ENCODE data around the gene COL6A1. TPM values are rescaled to one million over a fixed set of nuclear protein-coding genes. Genes with fewer than 3 reads are reported as not detected.
"Not testable (repeated sequence)": the region's sequence is repeated elsewhere in the genome, so short reads cannot be mapped to it uniquely, and the experiment has no call there.

The COL6A1 gene
- total RNA-seq, 1 donor from 2014 or later, result 12.6 TPM

GRCh38 chr21:46003575-46004007 is 22.0 kb downstream of the COL6A1 start:
- no peaks in the 10 kb centered on the region for H4K20me1 ChIP-seq (ENCODE audit: low read depth)
- DNase-seq (ENCODE audit: low spot score), result no peak
- TF ChIP-seq, protein P1, sequence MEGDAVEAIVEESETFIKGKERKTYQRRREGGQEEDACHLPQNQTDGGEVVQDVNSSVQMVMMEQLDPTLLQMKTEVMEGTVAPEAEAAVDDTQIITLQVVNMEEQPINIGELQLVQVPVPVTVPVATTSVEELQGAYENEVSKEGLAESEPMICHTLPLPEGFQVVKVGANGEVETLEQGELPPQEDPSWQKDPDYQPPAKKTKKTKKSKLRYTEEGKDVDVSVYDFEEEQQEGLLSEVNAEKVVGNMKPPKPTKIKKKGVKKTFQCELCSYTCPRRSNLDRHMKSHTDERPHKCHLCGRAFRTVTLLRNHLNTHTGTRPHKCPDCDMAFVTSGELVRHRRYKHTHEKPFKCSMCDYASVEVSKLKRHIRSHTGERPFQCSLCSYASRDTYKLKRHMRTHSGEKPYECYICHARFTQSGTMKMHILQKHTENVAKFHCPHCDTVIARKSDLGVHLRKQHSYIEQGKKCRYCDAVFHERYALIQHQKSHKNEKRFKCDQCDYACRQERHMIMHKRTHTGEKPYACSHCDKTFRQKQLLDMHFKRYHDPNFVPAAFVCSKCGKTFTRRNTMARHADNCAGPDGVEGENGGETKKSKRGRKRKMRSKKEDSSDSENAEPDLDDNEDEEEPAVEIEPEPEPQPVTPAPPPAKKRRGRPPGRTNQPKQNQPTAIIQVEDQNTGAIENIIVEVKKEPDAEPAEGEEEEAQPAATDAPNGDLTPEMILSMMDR (IDR thresholded peaks at IDR 0.05), result no peak
- TF ChIP-seq EZH2 (IDR thresholded peaks at IDR 0.05) (no peak), EZH2phosphoT487 (IDR thresholded peaks at IDR 0.05) (no peak)

GRCh38 chr21:46004168-46004861 is 22.7 kb downstream of the COL6A1 start:
- Mint-ChIP-seq H3K36me3 (peaks cover 9% of the 10 kb centered on the region), H3K9me3 (peaks cover 2% of the 10 kb centered on the region), H3K4me1 (peaks cover 6% of the 10 kb centered on the region), H3K27ac (peak overlapping the region; percentile 4), H3K4me3 (no peak overlapping the region), H3K27me3 (ENCODE audit: insufficient read depth, low read depth) (peaks cover 8% of the 10 kb centered on the region)
- no peak overlapping the region for H3K4me2 ChIP-seq
- H3K79me2 ChIP-seq (ENCODE audit: low read depth), result no peaks in the 10 kb centered on the region
- no peaks in the 10 kb centered on the region for H3F3A ChIP-seq (ENCODE audit: low read depth)
- H3K4me3 ChIP-seq, result no peak overlapping the region
- no peak overlapping the region for H2AFZ ChIP-seq (replicated peaks)
- H3K27ac ChIP-seq, result no peak overlapping the region
- no peaks in the 10 kb centered on the region for H3K9me3 ChIP-seq (ENCODE audit: low read depth)
- no peaks in the 10 kb centered on the region for H3K4me1 ChIP-seq
- DNase-seq (ENCODE audit: low spot score), result no peak
- no peak overlapping the region for H3K9ac ChIP-seq
- no peaks in the 10 kb centered on the region for H3K27me3 ChIP-seq
- no peaks in the 10 kb centered on the region for H4K20me1 ChIP-seq (ENCODE audit: low read depth)
- no peaks in the 10 kb centered on the region for H3K36me3 ChIP-seq
- TF ChIP-seq EZH2 (IDR thresholded peaks at IDR 0.05), result no peak
- TF ChIP-seq, protein P1 (IDR thresholded peaks at IDR 0.05), result no peak
- no peak for TF ChIP-seq EZH2phosphoT487 (IDR thresholded peaks at IDR 0.05)

More at GRCh38 chr21:46003575-46004007, 22.0 kb downstream of the COL6A1 start:
- Mint-ChIP-seq H3K27ac (no peak overlapping the region), H3K9me3 (peaks cover 2% of the 10 kb centered on the region), H3K4me1 (peaks cover 6% of the 10 kb centered on the region), H3K36me3 (peaks cover 11% of the 10 kb centered on the region), H3K4me3 (no peak overlapping the region), H3K27me3 (ENCODE audit: insufficient read depth, low read depth) (peaks cover 8% of the 10 kb centered on the region)
- no peaks in the 10 kb centered on the region for H3K79me2 ChIP-seq (ENCODE audit: low read depth)
- no peaks in the 10 kb centered on the region for H3K36me3 ChIP-seq
- H3K27ac ChIP-seq, result no peak overlapping the region
- no peaks in the 10 kb centered on the region for H3F3A ChIP-seq (ENCODE audit: low read depth)
- no peak overlapping the region for H3K4me2 ChIP-seq
- no peaks in the 10 kb centered on the region for H3K9me3 ChIP-seq (ENCODE audit: low read depth)
- no peak overlapping the region for H2AFZ ChIP-seq (replicated peaks)
- no peak overlapping the region for H3K4me3 ChIP-seq
- no peaks in the 10 kb centered on the region for H3K4me1 ChIP-seq
- H3K9ac ChIP-seq, result no peak overlapping the region
- no peaks in the 10 kb centered on the region for H3K27me3 ChIP-seq

- Mint-ChIP-seq H3K4me1 (peaks cover 6% of the 10 kb centered on the region), H3K27ac (peak overlapping the region; percentile 4), H3K27me3 (ENCODE audit: insufficient read depth, low read depth) (peaks cover 10% of the 10 kb centered on the region), H3K9me3 (peaks cover 2% of the 10 kb centered on the region), H3K36me3 (peaks cover 6% of the 10 kb centered on the region), H3K4me3 (peak overlapping the region; percentile 21)
- Histone ChIP-seq H3K4me3 (no peak overlapping the region), H3K27ac (no peak overlapping the region), H3K4me1 (no peaks in the 10 kb centered on the region), H3K9me3 (ENCODE audit: low read depth) (no peaks in the 10 kb centered on the region), H3K36me3 (no peaks in the 10 kb centered on the region), H3K9ac (no peak overlapping the region), H3K4me2 (no peak overlapping the region), H4K20me1 (ENCODE audit: low read depth) (no peaks in the 10 kb centered on the region), H3K27me3 (no peaks in the 10 kb centered on the region), H3F3A (ENCODE audit: low read depth) (no peaks in the 10 kb centered on the region), H3K79me2 (ENCODE audit: low read depth) (no peaks in the 10 kb centered on the region), H2AFZ (replicated peaks) (no peak overlapping the region)
- DNase-seq (ENCODE audit: low spot score), result no peak
- TF ChIP-seq EZH2phosphoT487 (IDR thresholded peaks at IDR 0.05) (no peak), EZH2 (IDR thresholded peaks at IDR 0.05) (no peak)
Measured at GRCh38 chr21:46005081-46005480, 23.5 kb downstream of the COL6A1 start.

DNA sequence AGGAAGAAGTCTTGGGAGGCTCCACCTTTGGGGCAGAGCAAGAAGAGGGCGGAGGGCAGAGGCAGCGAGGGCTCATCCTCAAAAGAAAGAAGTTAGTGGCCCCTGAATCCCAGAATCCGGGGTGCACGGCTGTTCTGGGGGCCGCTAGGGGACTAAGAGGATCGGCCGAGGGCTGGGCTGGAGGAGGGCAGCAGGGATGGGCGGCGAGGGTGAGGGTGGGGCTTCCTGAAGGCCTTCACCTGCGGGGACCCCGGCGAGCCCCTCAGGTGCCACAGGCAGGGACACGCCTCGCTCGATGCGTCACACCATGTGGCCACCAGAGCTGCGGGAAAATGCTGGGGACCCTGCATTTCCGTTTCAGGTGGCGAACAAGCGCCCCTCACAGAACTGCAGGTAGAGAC is 23.9 kb downstream of the COL6A1 start:
- no peak overlapping the region for H3K27ac ChIP-seq
- peaks cover 6% of the 10 kb centered on the region for H3K4me1 Mint-ChIP-seq
- H4K20me1 ChIP-seq (ENCODE audit: low read depth), result no peaks in the 10 kb centered on the region
- H3K36me3 Mint-ChIP-seq, result peaks cover 6% of the 10 kb centered on the region
- H3K9me3 ChIP-seq (ENCODE audit: low read depth), result no peaks in the 10 kb centered on the region
- no peaks in the 10 kb centered on the region for H3K27me3 ChIP-seq
- TF ChIP-seq EZH2 (IDR thresholded peaks at IDR 0.05) (no peak), EZH2phosphoT487 (IDR thresholded peaks at IDR 0.05) (no peak)
- TF ChIP-seq, protein P1 (IDR thresholded peaks at IDR 0.05), result no peak
- H3K27ac Mint-ChIP-seq, result no peak overlapping the region
- no peaks in the 10 kb centered on the region for H3K4me1 ChIP-seq
- H2AFZ ChIP-seq (replicated peaks), result no peak overlapping the region
- peaks cover 2% of the 10 kb centered on the region for H3K9me3 Mint-ChIP-seq
- no peak overlapping the region for H3K4me3 ChIP-seq
- H3K79me2 ChIP-seq (ENCODE audit: low read depth), result no peaks in the 10 kb centered on the region
- H3F3A ChIP-seq (ENCODE audit: low read depth), result no peaks in the 10 kb centered on the region
- no peak overlapping the region for H3K4me2 ChIP-seq
- peaks cover 10% of the 10 kb centered on the region for H3K27me3 Mint-ChIP-seq (ENCODE audit: insufficient read depth, low read depth)
- DNase-seq (ENCODE audit: low spot score), result no peak
- H3K9ac ChIP-seq, result no peak overlapping the region
- no peak overlapping the region for H3K4me3 Mint-ChIP-seq
- H3K36me3 ChIP-seq, result no peaks in the 10 kb centered on the region

- H3K27ac Mint-ChIP-seq; DNase-seq (ENCODE audit: low spot score); H3F3A ChIP-seq (ENCODE audit: low read depth); H3K4me1 ChIP-seq; H2AFZ ChIP-seq (replicated peaks); H3K79me2 ChIP-seq (ENCODE audit: low read depth); H3K4me2 ChIP-seq; H3K4me3 ChIP-seq; H3K27ac ChIP-seq; H3K4me3 Mint-ChIP-seq; H3K9me3 ChIP-seq (ENCODE audit: low read depth); H3K27me3 Mint-ChIP-seq (ENCODE audit: insufficient read depth, low read depth); H4K20me1 ChIP-seq (ENCODE audit: low read depth); H3K9ac ChIP-seq; H3K36me3 Mint-ChIP-seq; H3K9me3 Mint-ChIP-seq; H3K36me3 ChIP-seq; H3K4me1 Mint-ChIP-seq; H3K27me3 ChIP-seq: not testable (repeated sequence)
Measured at GRCh38 chr21:46005894-46006546, 24.4 kb downstream of the COL6A1 start.

Data from neural progenitor cell (in vitro differentiated cells).